Prostate gland (tissue), 2 donors: ENCODE results near the gene L3MBTL4.

Source experiments
- POLR2A ChIP-seq: fragments of 450-650 bp; IDR thresholded peaks from one replicate; pipeline ENCODE4 v1.6.1; 2016; ENCODE audit warnings: antibody characterized with exemption, mild to moderate bottlenecking
- POLR2AphosphoS5 ChIP-seq: sonication (generic); formaldehyde crosslinking; IDR thresholded peaks from one replicate; pipeline ENCODE4 v1.6.1; 2017; ENCODE audit warnings: antibody characterized with exemption
- TF ChIP-seq, protein P1 (sequence below), 4 experiments: fragments of 200-600 bp in 2 of 4; fragments of 450-650 bp in 2 of 4; sonication (generic) in 2 of 4; IDR thresholded peaks; 1 replicate in 3 of 4; 2 replicates in 1 of 4; pipeline ENCODE4 v1.5.1; 2016 to 2019; ENCODE audit warnings: antibody characterized with exemption in 4 of 4, mild to moderate bottlenecking in 2 of 4, moderate library complexity in 2 of 4

DNA sequence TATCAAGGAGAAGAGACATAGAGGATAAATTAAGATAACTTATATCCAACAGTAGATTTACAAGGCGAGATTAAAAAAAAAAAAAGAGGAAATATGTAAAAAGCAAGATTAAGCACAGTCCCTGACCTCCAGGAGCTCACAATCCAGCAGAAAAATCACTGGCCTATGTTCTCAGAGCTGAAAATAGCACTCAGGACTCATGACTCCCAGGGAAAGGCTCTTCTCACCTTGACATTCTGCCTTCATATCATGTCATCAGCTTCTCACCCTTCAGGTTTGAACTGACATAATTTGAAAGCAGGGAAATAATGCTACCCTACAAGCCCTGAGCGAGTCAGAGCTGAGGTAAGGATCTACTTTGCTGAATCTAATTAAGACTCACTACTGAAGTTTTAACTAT, 82.8 kb downstream of the L3MBTL4 start:
- TF ChIP-seq POLR2A (no peak), POLR2AphosphoS5 (no peak)
- TF ChIP-seq, protein P1, sequence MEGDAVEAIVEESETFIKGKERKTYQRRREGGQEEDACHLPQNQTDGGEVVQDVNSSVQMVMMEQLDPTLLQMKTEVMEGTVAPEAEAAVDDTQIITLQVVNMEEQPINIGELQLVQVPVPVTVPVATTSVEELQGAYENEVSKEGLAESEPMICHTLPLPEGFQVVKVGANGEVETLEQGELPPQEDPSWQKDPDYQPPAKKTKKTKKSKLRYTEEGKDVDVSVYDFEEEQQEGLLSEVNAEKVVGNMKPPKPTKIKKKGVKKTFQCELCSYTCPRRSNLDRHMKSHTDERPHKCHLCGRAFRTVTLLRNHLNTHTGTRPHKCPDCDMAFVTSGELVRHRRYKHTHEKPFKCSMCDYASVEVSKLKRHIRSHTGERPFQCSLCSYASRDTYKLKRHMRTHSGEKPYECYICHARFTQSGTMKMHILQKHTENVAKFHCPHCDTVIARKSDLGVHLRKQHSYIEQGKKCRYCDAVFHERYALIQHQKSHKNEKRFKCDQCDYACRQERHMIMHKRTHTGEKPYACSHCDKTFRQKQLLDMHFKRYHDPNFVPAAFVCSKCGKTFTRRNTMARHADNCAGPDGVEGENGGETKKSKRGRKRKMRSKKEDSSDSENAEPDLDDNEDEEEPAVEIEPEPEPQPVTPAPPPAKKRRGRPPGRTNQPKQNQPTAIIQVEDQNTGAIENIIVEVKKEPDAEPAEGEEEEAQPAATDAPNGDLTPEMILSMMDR (IDR thresholded peaks at IDR 0.05): no peak
